Measurements from ENCODE around the gene CLNK. TPM values are rescaled to one million over a fixed set of nuclear protein-coding genes. Genes with fewer than 3 reads are reported as not detected.
"Not testable (repeated sequence)": the region's sequence is repeated elsewhere in the genome, so short reads cannot be mapped to it uniquely, and the experiment has no call there.

CLNK gene
- polyA plus RNA-seq, 4 donors: 0.62 to 1.6 (median 0.74) TPM

- DNase-seq (ENCODE audit: low read depth in 4 of 4, low spot score in 2 of 4): peak; percentile 13 to 47 (median 36)
Observed at GRCh38 chr4:10619220-10619619, 65.3 kb downstream of the CLNK start.

- not testable (repeated sequence) for DNase-seq (ENCODE audit: low read depth in 4 of 4, low spot score in 2 of 4)
Observed at GRCh38 chr4:10614926-10615325, 69.6 kb downstream of the CLNK start.

GRCh38 chr4:10613926-10614478 is 70.6 kb downstream of the CLNK start:
- DNase-seq (ENCODE audit: low read depth in 4 of 4, low spot score in 2 of 4): no peak

GRCh38 chr4:10612476-10612875 is 72.1 kb downstream of the CLNK start:
- DNase-seq (ENCODE audit: low read depth in 4 of 4, low spot score in 2 of 4): no peak

- DNase-seq (ENCODE audit: low read depth in 4 of 4, low spot score in 2 of 4): no peak
Observed at GRCh38 chr4:10611673-10612072, 72.9 kb downstream of the CLNK start.

GRCh38 chr4:10608501-10609219 is 75.9 kb downstream of the CLNK start:
- no peak for DNase-seq (ENCODE audit: low read depth in 4 of 4, low spot score in 2 of 4)

GRCh38 chr4:10607206-10607605 is 77.4 kb downstream of the CLNK start:
- DNase-seq (ENCODE audit: low read depth in 4 of 4, low spot score in 2 of 4): no peak

- DNase-seq (ENCODE audit: low read depth in 4 of 4, low spot score in 2 of 4): no peak
Observed at GRCh38 chr4:10606483-10607155, 77.9 kb downstream of the CLNK start.

GRCh38 chr4:10605746-10606482 is 78.7 kb downstream of the CLNK start:
- DNase-seq (ENCODE audit: low read depth in 4 of 4, low spot score in 2 of 4): no peak

- DNase-seq (ENCODE audit: low read depth in 4 of 4, low spot score in 2 of 4): no peak
Observed at GRCh38 chr4:10605031-10605430, 79.5 kb downstream of the CLNK start.

GRCh38 chr4:10599574-10599973 is 85.0 kb downstream of the CLNK start:
- DNase-seq (ENCODE audit: low read depth in 4 of 4, low spot score in 2 of 4): no peak

- no peak for DNase-seq (ENCODE audit: low read depth in 4 of 4, low spot score in 2 of 4)
Observed at GRCh38 chr4:10598829-10599228, 85.7 kb downstream of the CLNK start.

GRCh38 chr4:10596586-10597290 is 87.8 kb downstream of the CLNK start:
- no peak for DNase-seq (ENCODE audit: low read depth in 4 of 4, low spot score in 2 of 4)

GRCh38 chr4:10593130-10593529 is 91.4 kb downstream of the CLNK start:
- DNase-seq (ENCODE audit: low read depth in 4 of 4, low spot score in 2 of 4): no peak

- no peak for DNase-seq (ENCODE audit: low read depth in 4 of 4, low spot score in 2 of 4)
Observed at GRCh38 chr4:10590896-10591295, 93.7 kb downstream of the CLNK start.

- no peak for DNase-seq (ENCODE audit: low read depth in 4 of 4, low spot score in 2 of 4)
Observed at GRCh38 chr4:10589799-10590198, 94.8 kb downstream of the CLNK start.

GRCh38 chr4:10589321-10589720 is 95.2 kb downstream of the CLNK start:
- DNase-seq (ENCODE audit: low read depth in 4 of 4, low spot score in 2 of 4): no peak

- DNase-seq (ENCODE audit: low read depth in 4 of 4, low spot score in 2 of 4): no peak
Observed at GRCh38 chr4:10587697-10588096, 96.9 kb downstream of the CLNK start.

GRCh38 chr4:10587296-10587695 is 97.3 kb downstream of the CLNK start:
- DNase-seq (ENCODE audit: low read depth in 4 of 4, low spot score in 2 of 4): no peak

- no peak for DNase-seq (ENCODE audit: low read depth in 4 of 4, low spot score in 2 of 4)
Observed at GRCh38 chr4:10584042-10584441, 100.5 kb downstream of the CLNK start.

- DNase-seq (ENCODE audit: low read depth in 4 of 4, low spot score in 2 of 4): no peak
Observed at GRCh38 chr4:10582951-10583350, 101.6 kb downstream of the CLNK start.

All from left renal cortex interstitium (tissue), 4 donors.